ENCODE data around the gene SZT2.
"Not testable (repeated sequence)": the region's sequence is repeated elsewhere in the genome, so short reads cannot be mapped to it uniquely, and the experiment has no call there.

The SZT2 gene

GRCh38 chr1:43363283-43363934 is 26.3 kb upstream of the SZT2 start:
- DNase-seq = no peak

GRCh38 chr1:43363935-43364525 is 25.7 kb upstream of the SZT2 start:
- no peak for DNase-seq

GRCh38 chr1:43365678-43366077 is 24.0 kb upstream of the SZT2 start:
- DNase-seq = no peak

GRCh38 chr1:43366179-43366578 is 23.5 kb upstream of the SZT2 start:
- DNase-seq = no peak

GRCh38 chr1:43366601-43367025 is 23.1 kb upstream of the SZT2 start:
- no peak for DNase-seq

GRCh38 chr1:43367026-43367903 is 22.4 kb upstream of the SZT2 start:
- DNase-seq = peak; percentile 14

- DNase-seq = peak; percentile 88
Observed at GRCh38 chr1:43367904-43368645, 21.6 kb upstream of the SZT2 start, which contains the start of gene ELOVL1. Gene ELOVL1 (minus strand): TSS chr1:43368011. CDS start chr1:43365609, 2,402 bp downstream.

GRCh38 chr1:43368646-43369020 is 21.1 kb upstream of the SZT2 start:
- DNase-seq = no peak

GRCh38 chr1:43369779-43370178 is 19.9 kb upstream of the SZT2 start:
- DNase-seq = not testable (repeated sequence)

- no peak for DNase-seq
Observed at GRCh38 chr1:43370564-43370963, 19.1 kb upstream of the SZT2 start.

GRCh38 chr1:43372172-43372571 is 17.5 kb upstream of the SZT2 start:
- DNase-seq = no peak

GRCh38 chr1:43373066-43373940 is 16.4 kb upstream of the SZT2 start:
- no peak for DNase-seq

GRCh38 chr1:43376723-43377235 is 12.9 kb upstream of the SZT2 start:
- no peak for DNase-seq

- DNase-seq = no peak
Observed at GRCh38 chr1:43377831-43378230, 11.9 kb upstream of the SZT2 start.

- no peak for DNase-seq
Observed at GRCh38 chr1:43379476-43379875, 10.2 kb upstream of the SZT2 start.

- DNase-seq = no peak
Observed at GRCh38 chr1:43381612-43382011, 8.1 kb upstream of the SZT2 start.

GRCh38 chr1:43382027-43382779 is 7.5 kb upstream of the SZT2 start:
- no peak for DNase-seq

GRCh38 chr1:43383449-43383848 is 6.2 kb upstream of the SZT2 start:
- DNase-seq = no peak

GRCh38 chr1:43386676-43387075 is 3.0 kb upstream of the SZT2 start:
- DNase-seq = no peak

GRCh38 chr1:43387976-43388599 is 1.6 kb upstream of the SZT2 start:
- no peak for DNase-seq

- no peak for DNase-seq
Observed at GRCh38 chr1:43388613-43389012, 1.1 kb upstream of the SZT2 start.
